H9 (cell line): ENCODE measurements around the gene OR4C11. TPM values are rescaled to one million over a fixed set of nuclear protein-coding genes. Genes with fewer than 3 reads are reported as not detected.

Source experiments
- DNase-seq: peaks from one replicate; pipeline ENCODE4 v3.0.0-alpha.2; 2017
- H2AFZ ChIP-seq: one replicate; pipeline ENCODE4 v1.6.1; 2013; ENCODE audit warnings: mild to moderate bottlenecking, low read length, control low read depth, moderate library complexity
- H2AK5ac ChIP-seq: 2 replicates; pipeline ENCODE4 v1.6.1; 2013; ENCODE audit warnings: low read length, control low read depth, mixed read lengths; ENCODE audit not compliant: insufficient read length
- H2BK120ac ChIP-seq: one replicate; pipeline ENCODE4 v1.6.1; 2013; ENCODE audit warnings: low read depth, mild to moderate bottlenecking, low read length, control low read depth, inconsistent platforms; ENCODE audit not compliant: poor library complexity, severe bottlenecking
- H2BK12ac ChIP-seq: 2 replicates; pipeline ENCODE4 v1.6.1; 2013; ENCODE audit warnings: low read length, control low read depth, mixed read lengths, low read depth; ENCODE audit not compliant: insufficient read length
- H2BK15ac ChIP-seq: 2 replicates; pipeline ENCODE4 v1.6.1; 2013; ENCODE audit warnings: low read depth, low read length, control low read depth
- H2BK20ac ChIP-seq: one replicate; pipeline ENCODE4 v1.6.1; 2013; ENCODE audit warnings: low read depth, mild to moderate bottlenecking, low read length, control low read depth, inconsistent platforms; ENCODE audit not compliant: poor library complexity, severe bottlenecking
- H2BK5ac ChIP-seq: 2 replicates; pipeline ENCODE4 v1.6.1; 2013; ENCODE audit warnings: low read length, control low read depth, mixed read lengths; ENCODE audit not compliant: insufficient read length
- H3K14ac ChIP-seq: 2 replicates; pipeline ENCODE4 v1.6.1; 2013; ENCODE audit warnings: low read length, control low read depth; ENCODE audit not compliant: insufficient read depth
- H3K18ac ChIP-seq: 2 replicates; pipeline ENCODE4 v1.6.1; 2013; ENCODE audit warnings: low read depth, mild to moderate bottlenecking, mixed read lengths, low read length, control low read depth; ENCODE audit not compliant: insufficient read length
- H3K23ac ChIP-seq: 2 replicates; pipeline ENCODE4 v1.6.1; 2013; ENCODE audit warnings: low read length, control low read depth, mixed read lengths, low read depth; ENCODE audit not compliant: insufficient read length
- H3K23me2 ChIP-seq: 2 replicates; pipeline ENCODE4 v1.6.1; 2013; ENCODE audit warnings: low read depth, mild to moderate bottlenecking, mixed read lengths, low read length, control low read depth; ENCODE audit not compliant: insufficient read length, poor library complexity, severe bottlenecking
- H3K27ac ChIP-seq: 2 replicates; pipeline ENCODE4 v1.5.1; 2013; ENCODE audit warnings: low read length, control low read depth, mixed read lengths, low read depth; ENCODE audit not compliant: insufficient read length
- H3K27me3 ChIP-seq: 2 replicates; pipeline ENCODE4 v1.6.1; 2013; ENCODE audit warnings: low read length, control low read depth, inconsistent platforms; ENCODE audit not compliant: insufficient read depth
- H3K4ac ChIP-seq: 2 replicates; pipeline ENCODE4 v1.6.1; 2013; ENCODE audit warnings: low read depth, mild to moderate bottlenecking, control low read depth, inconsistent platforms, low read length, moderate library complexity
- H3K4me1 ChIP-seq: 2 replicates; pipeline ENCODE4 v1.6.1; 2013; ENCODE audit warnings: low read length, control low read depth, inconsistent platforms; ENCODE audit not compliant: insufficient read depth
- H3K4me2 ChIP-seq: 2 replicates; pipeline ENCODE4 v1.6.1; 2013; ENCODE audit warnings: low read length, control low read depth, mixed read lengths; ENCODE audit not compliant: insufficient read length, insufficient read depth
- H3K56ac ChIP-seq: 2 replicates; pipeline ENCODE4 v1.6.1; 2013; ENCODE audit warnings: low read depth, mild to moderate bottlenecking, mixed read lengths, low read length, control low read depth; ENCODE audit not compliant: insufficient read length
- H3K79me1 ChIP-seq: 2 replicates; pipeline ENCODE4 v1.6.1; 2013; ENCODE audit warnings: low read depth, mild to moderate bottlenecking, moderate library complexity, low read length, control low read depth, inconsistent platforms; ENCODE audit not compliant: insufficient read depth, poor library complexity, severe bottlenecking
- H3K79me2 ChIP-seq: 2 replicates; pipeline ENCODE4 v1.6.1; 2013; ENCODE audit warnings: low read length, control low read depth, inconsistent platforms; ENCODE audit not compliant: insufficient read depth
- H3K9ac ChIP-seq: 2 replicates; pipeline ENCODE4 v1.6.1; 2013; ENCODE audit warnings: low read length, control low read depth, mixed read lengths; ENCODE audit not compliant: insufficient read length; ENCODE audit errors: extremely low read depth
- H3K9me3 ChIP-seq: one replicate; pipeline ENCODE4 v1.6.1; 2013; ENCODE audit warnings: low read depth, low read length, inconsistent platforms; ENCODE audit not compliant: control insufficient read depth
- H3T11ph ChIP-seq: one replicate; pipeline ENCODE4 v1.6.1; 2013; ENCODE audit warnings: mild to moderate bottlenecking, low read length, control low read depth, inconsistent platforms
- H4K20me1 ChIP-seq: one replicate; pipeline ENCODE4 v1.6.1; 2013; ENCODE audit not compliant: control insufficient read depth, insufficient read length, insufficient read depth
- H4K5ac ChIP-seq: 2 replicates; pipeline ENCODE4 v1.6.1; 2013; ENCODE audit warnings: low read depth, mild to moderate bottlenecking, mixed read lengths, low read length, control low read depth; ENCODE audit not compliant: insufficient read length
- H4K8ac ChIP-seq: replicated peaks from 2 replicates; pipeline ENCODE4 v1.6.1; 2013; ENCODE audit warnings: low read length, control low read depth, mixed read lengths, low read depth; ENCODE audit not compliant: insufficient read length
- H4K91ac ChIP-seq: 2 replicates; pipeline ENCODE4 v1.6.1; 2013; ENCODE audit warnings: low read depth, mild to moderate bottlenecking, moderate library complexity, mixed read lengths, low read length, control low read depth; ENCODE audit not compliant: insufficient read length
- H3K27ac Mint-ChIP-seq, 3 experiments: 2 replicates in 2 of 3; 3 replicates in 1 of 3; pipeline ENCODE4 v1.8.0; 2020 to 2021; ENCODE audit warnings: mixed read lengths in 3 of 3, mild to moderate bottlenecking in 1 of 3, moderate library complexity in 1 of 3
- H3K27me3 Mint-ChIP-seq: 2 replicates; pipeline ENCODE4 v1.8.0; 2021; ENCODE audit warnings: low read depth, mild to moderate bottlenecking, moderate library complexity, mixed read lengths
- H3K36me3 Mint-ChIP-seq, 3 experiments: 2 replicates in 2 of 3; 3 replicates in 1 of 3; pipeline ENCODE4 v1.8.0; 2020 to 2021; ENCODE audit warnings: low read depth in 3 of 3, mixed read lengths in 3 of 3; ENCODE audit not compliant: insufficient read depth in 1 of 3
- H3K4me1 Mint-ChIP-seq, 2 experiments: 2 replicates each; pipeline ENCODE4 v1.8.0; 2020; ENCODE audit warnings: mixed read lengths in 2 of 2
- H3K4me3 Mint-ChIP-seq, 2 experiments: 2 replicates in 1 of 2; 3 replicates in 1 of 2; pipeline ENCODE4 v1.8.0; 2020 to 2021; ENCODE audit warnings: mild to moderate bottlenecking in 2 of 2, mixed read lengths in 2 of 2, moderate library complexity in 1 of 2
- H3K9me3 Mint-ChIP-seq, 2 experiments: 2 replicates in 1 of 2; 3 replicates in 1 of 2; pipeline ENCODE4 v1.8.0; 2020; ENCODE audit warnings: mild to moderate bottlenecking in 2 of 2, mixed read lengths in 2 of 2, moderate library complexity in 1 of 2
- WGBS: extraction: QIAGEN DNeasy Blood & Tissue Kit; methylation state at CpG from one replicate; pipeline ENCODE4 v1.1.7; 2013; ENCODE audit warnings: missing lambda C conversion rate, low lambda C conversion rate, mixed read lengths; ENCODE audit not compliant: insufficient read length; ENCODE audit errors: extremely low coverage; 5-methylcytosine and 5-hydroxymethylcytosine counted together
- total RNA-seq: library from RNA; stranded (reverse); gene quantifications from 2 replicates; pipeline ENCODE4 v1.2.1, GENCODE V29; 2021
- TF ChIP-seq, protein P1 (sequence below): fragments of 200-600 bp; sonication (generic); conservative IDR thresholded peaks from 3 replicates; pipeline ENCODE4 v1.8.0; 2021; ENCODE audit warnings: antibody characterized with exemption, mild to moderate bottlenecking

The OR4C11 gene
- total RNA-seq, 1 experiment from 2014 or later: not detected

DNA sequence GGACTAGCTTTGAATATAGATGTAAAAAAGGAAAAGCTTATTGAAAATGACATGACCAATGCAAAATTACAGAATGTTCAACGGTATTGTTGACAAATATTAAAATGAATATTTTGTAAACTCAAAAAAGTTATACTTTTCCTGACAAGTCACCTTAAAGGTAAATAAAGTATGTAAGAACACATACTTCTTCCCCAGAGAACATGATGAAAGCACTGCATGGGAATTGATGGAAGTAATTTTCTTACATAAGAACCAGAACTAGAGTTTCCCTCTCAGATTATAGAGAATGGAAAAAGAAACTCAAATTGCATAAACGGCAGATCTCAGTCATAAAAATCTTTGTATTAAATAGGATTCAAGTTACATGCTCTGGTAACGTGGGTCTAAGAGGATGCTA, 27.4 kb upstream of the OR4C11 start, which contains the start of gene OR4P4:
Gene OR4P4, plus strand, starts transcription at position 301 of the 400 bp plus-strand sequence.
- Histone ChIP-seq H3K23ac (no peak within 1 kb of the TSS), H2AK5ac (no peak within 1 kb of the TSS), H3K27me3 (no peaks in the 10 kb centered on the region), H2AFZ (no peak within 1 kb of the TSS), H3K56ac (no peak within 1 kb of the TSS), H4K91ac (no peak within 1 kb of the TSS), H3K79me1 (no peaks in the 10 kb centered on the region), H4K20me1 (no peaks in the 10 kb centered on the region), H3K23me2 (no peaks in the 10 kb centered on the region), H3K9ac (no peak within 1 kb of the TSS), H3K27ac (no peak within 1 kb of the TSS), H2BK15ac (no peak within 1 kb of the TSS), H3K79me2 (no peaks in the 10 kb centered on the region), H3K14ac (no peak within 1 kb of the TSS), H4K8ac (no peak within 1 kb of the TSS), H3K18ac (no peak within 1 kb of the TSS), H3K9me3 (peaks cover 10% of the 10 kb centered on the region), H3K4me1 (no peaks in the 10 kb centered on the region), H3T11ph (no peak within 1 kb of the TSS), H2BK12ac (no peak within 1 kb of the TSS), H4K5ac (no peak within 1 kb of the TSS), H3K4me2 (no peak within 1 kb of the TSS), H2BK120ac (no peak within 1 kb of the TSS), H2BK5ac (no peak within 1 kb of the TSS), H3K4ac (no peak within 1 kb of the TSS), H2BK20ac (no peak within 1 kb of the TSS)
- no peaks in the 10 kb centered on the region; the same call in 1 of the 2 replicates for H3K27me3 Mint-ChIP-seq
- TF ChIP-seq, protein P1, sequence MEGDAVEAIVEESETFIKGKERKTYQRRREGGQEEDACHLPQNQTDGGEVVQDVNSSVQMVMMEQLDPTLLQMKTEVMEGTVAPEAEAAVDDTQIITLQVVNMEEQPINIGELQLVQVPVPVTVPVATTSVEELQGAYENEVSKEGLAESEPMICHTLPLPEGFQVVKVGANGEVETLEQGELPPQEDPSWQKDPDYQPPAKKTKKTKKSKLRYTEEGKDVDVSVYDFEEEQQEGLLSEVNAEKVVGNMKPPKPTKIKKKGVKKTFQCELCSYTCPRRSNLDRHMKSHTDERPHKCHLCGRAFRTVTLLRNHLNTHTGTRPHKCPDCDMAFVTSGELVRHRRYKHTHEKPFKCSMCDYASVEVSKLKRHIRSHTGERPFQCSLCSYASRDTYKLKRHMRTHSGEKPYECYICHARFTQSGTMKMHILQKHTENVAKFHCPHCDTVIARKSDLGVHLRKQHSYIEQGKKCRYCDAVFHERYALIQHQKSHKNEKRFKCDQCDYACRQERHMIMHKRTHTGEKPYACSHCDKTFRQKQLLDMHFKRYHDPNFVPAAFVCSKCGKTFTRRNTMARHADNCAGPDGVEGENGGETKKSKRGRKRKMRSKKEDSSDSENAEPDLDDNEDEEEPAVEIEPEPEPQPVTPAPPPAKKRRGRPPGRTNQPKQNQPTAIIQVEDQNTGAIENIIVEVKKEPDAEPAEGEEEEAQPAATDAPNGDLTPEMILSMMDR: no peak
- no peak within 1 kb of the TSS for H3K27ac Mint-ChIP-seq
- no peak within 1 kb of the TSS for H3K4me3 Mint-ChIP-seq
- peaks cover 0 to 2% (median 0%) of the 10 kb centered on the region in 3 experiments; a peak in 1 of 7 replicates for H3K36me3 Mint-ChIP-seq
- no CpG with 5 or more reads among the region's 3 CpGs for WGBS
- no peak for DNase-seq
- H3K4me1 Mint-ChIP-seq: no peaks in the 10 kb centered on the region
- peaks cover 53 to 58% of the 10 kb centered on the region in 2 experiments for H3K9me3 Mint-ChIP-seq
